OCI-LY1 (cell line): ENCODE data around the gene DGKD.

Source experiments
- H2AFZ ChIP-seq: fragments of 200-600 bp; sonication (generic), shearing (Covaris generic); 2 replicates; pipeline ENCODE4 v1.6.0; 2014; ENCODE audit warnings: antibody characterized with exemption, mild to moderate bottlenecking, low read length
- H3F3A ChIP-seq: fragments of 200-600 bp; sonication (generic), shearing (Covaris generic); 2 replicates; pipeline ENCODE4 v1.6.0; 2014; ENCODE audit warnings: mild to moderate bottlenecking, antibody characterized with exemption, low read length, moderate library complexity; ENCODE audit not compliant: insufficient read depth
- H3K27ac ChIP-seq: fragments of 200-600 bp; sonication (generic); 2 replicates; pipeline ENCODE4 v1.5.1; 2014; ENCODE audit warnings: low read length, mixed run types, mild to moderate bottlenecking, low read depth; ENCODE audit not compliant: poor library complexity, severe bottlenecking
- H3K27me3 ChIP-seq: fragments of 200-600 bp; sonication (generic); 2 replicates; pipeline ENCODE4 v1.6.0; 2014; ENCODE audit warnings: antibody characterized with exemption, mild to moderate bottlenecking, low read length, moderate library complexity; ENCODE audit not compliant: insufficient read depth
- H3K36me3 ChIP-seq: fragments of 200-600 bp; sonication (generic); 2 replicates; pipeline ENCODE4 v1.6.1; 2014; ENCODE audit warnings: mild to moderate bottlenecking, antibody characterized with exemption, low read length, moderate library complexity, mixed read lengths; ENCODE audit not compliant: insufficient read depth
- H3K4me1 ChIP-seq: fragments of 200-600 bp; sonication (generic); 2 replicates; pipeline ENCODE4 v1.5.1; 2014; ENCODE audit warnings: mild to moderate bottlenecking, low read length, moderate library complexity; ENCODE audit not compliant: insufficient read depth, severe bottlenecking
- H3K4me2 ChIP-seq: fragments of 200-600 bp; sonication (generic), shearing (Covaris generic); 2 replicates; pipeline ENCODE4 v1.6.1; 2014; ENCODE audit warnings: low read length
- H3K4me3 ChIP-seq: fragments of 200-600 bp; sonication (generic); 2 replicates; pipeline ENCODE4 v1.5.1; 2014; ENCODE audit warnings: low read length, low read depth, mild to moderate bottlenecking, mixed read lengths; ENCODE audit not compliant: poor library complexity, severe bottlenecking
- H3K79me2 ChIP-seq: fragments of 200-600 bp; shearing (Covaris generic); 2 replicates; pipeline ENCODE4 v1.6.1; 2016; ENCODE audit warnings: mixed run types, low read length, mixed read lengths; ENCODE audit not compliant: insufficient read depth
- H3K9ac ChIP-seq: fragments of 200-600 bp; sonication (generic), shearing (Covaris generic); 2 replicates; pipeline ENCODE4 v1.6.1; 2014; ENCODE audit warnings: mild to moderate bottlenecking, low read length, mixed read lengths
- H3K9me2 ChIP-seq: fragments of 200-600 bp; sonication (generic), shearing (Covaris generic); 2 replicates; pipeline ENCODE4 v1.6.1; 2014; ENCODE audit warnings: low read depth, mild to moderate bottlenecking, low read length, mixed read lengths
- H3K9me3 ChIP-seq: fragments of 200-600 bp; shearing (Covaris generic); 2 replicates; pipeline ENCODE4 v1.6.1; 2014; ENCODE audit warnings: low read length, mixed read lengths
- H4K20me1 ChIP-seq: fragments of 200-600 bp; sonication (generic), shearing (Covaris generic); 2 replicates; pipeline ENCODE4 v1.6.0; 2016; ENCODE audit warnings: mild to moderate bottlenecking, low read length; ENCODE audit not compliant: insufficient read depth
- CTCF ChIP-seq: fragments of 200-600 bp; sonication (generic), shearing (Covaris generic); IDR thresholded peaks from 2 replicates; pipeline ENCODE4 v1.5.1; 2017; ENCODE audit warnings: mild to moderate bottlenecking, antibody characterized with exemption, low read length, moderate library complexity, mixed read lengths
- EZH2 ChIP-seq: fragments of 200-600 bp; sonication (generic), shearing (Covaris generic); IDR thresholded peaks from 2 replicates; pipeline ENCODE4 v1.8.0; 2017; ENCODE audit warnings: borderline replicate concordance, mixed run types, mild to moderate bottlenecking, antibody characterized with exemption, low read length, moderate library complexity, mixed read lengths

DGKD gene

GRCh38 chr2:233439191-233439590 is 84.9 kb downstream of the DGKD start:
- Histone ChIP-seq H3K79me2 (no peaks in the 10 kb centered on the region), H3K27me3 (no peaks in the 10 kb centered on the region), H3K4me2 (no peak overlapping the region), H3K9ac (no peak overlapping the region), H3F3A (no peaks in the 10 kb centered on the region), H3K4me1 (no peaks in the 10 kb centered on the region), H4K20me1 (no peaks in the 10 kb centered on the region), H3K36me3 (no peaks in the 10 kb centered on the region; the same call in 1 of the 2 replicates), H3K4me3 (no peak overlapping the region), H3K27ac (no peak overlapping the region), H3K9me3 (no peaks in the 10 kb centered on the region), H3K9me2 (no peaks in the 10 kb centered on the region), H2AFZ (no peak overlapping the region)
- TF ChIP-seq EZH2: no peak
- no peak for TF ChIP-seq CTCF

DNA sequence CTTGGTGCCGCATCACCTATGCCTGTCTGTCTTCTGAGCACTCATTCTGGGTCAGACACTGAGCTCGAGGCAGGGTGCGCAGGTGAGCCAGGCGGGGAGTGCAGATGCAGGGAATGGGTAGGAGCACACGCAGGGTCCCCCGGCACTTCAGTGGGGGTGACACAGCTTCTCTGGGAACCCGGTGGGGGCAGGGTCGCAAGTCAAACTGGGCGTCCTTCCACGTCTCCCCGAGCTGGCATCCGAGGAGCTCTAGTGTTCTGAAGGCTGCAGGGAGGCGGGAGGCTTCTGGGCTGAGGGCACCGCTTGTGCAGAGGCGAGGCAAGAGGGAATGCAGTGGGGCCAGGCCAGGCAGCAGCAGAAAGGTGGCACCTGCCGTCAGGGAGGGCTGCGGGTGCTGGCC is 86.0 kb downstream of the DGKD start:
- H3K9me2 ChIP-seq: no peaks in the 10 kb centered on the region
- no peak overlapping the region for H3K9ac ChIP-seq
- H3K36me3 ChIP-seq: no peaks in the 10 kb centered on the region; the same call in 1 of the 2 replicates
- H3K79me2 ChIP-seq: no peaks in the 10 kb centered on the region
- H3K4me1 ChIP-seq: no peaks in the 10 kb centered on the region
- no peaks in the 10 kb centered on the region for H3K9me3 ChIP-seq
- no peaks in the 10 kb centered on the region for H3K27me3 ChIP-seq
- TF ChIP-seq EZH2 (no peak), CTCF (no peak)
- H3K27ac ChIP-seq: no peak overlapping the region
- no peak overlapping the region for H3K4me2 ChIP-seq
- H3F3A ChIP-seq: no peaks in the 10 kb centered on the region
- no peaks in the 10 kb centered on the region for H4K20me1 ChIP-seq
- no peak overlapping the region for H2AFZ ChIP-seq
- no peak overlapping the region for H3K4me3 ChIP-seq

DNA sequence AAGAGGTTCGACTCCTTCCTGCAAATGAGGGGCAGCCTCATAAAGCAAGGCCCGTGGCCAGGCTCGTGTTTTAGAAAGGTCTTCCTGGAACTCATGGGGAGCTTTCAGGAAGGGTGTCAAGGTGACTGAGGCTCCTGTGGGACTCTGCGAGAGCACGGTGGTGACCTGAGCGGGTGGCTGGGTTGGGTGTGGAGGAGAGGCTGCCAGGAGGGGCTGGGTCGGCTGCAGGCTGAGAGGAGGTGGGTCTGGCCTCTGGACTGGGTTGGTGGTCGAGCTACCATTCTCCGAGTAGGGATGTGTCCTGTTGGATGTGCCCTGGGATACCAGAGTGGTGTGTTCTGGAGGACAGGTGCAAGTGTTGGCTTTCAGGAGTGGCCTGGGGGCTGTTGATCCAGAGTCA is 86.4 kb downstream of the DGKD start:
- Histone ChIP-seq H3K9me2 (no peaks in the 10 kb centered on the region), H3K36me3 (no peaks in the 10 kb centered on the region; the same call in 1 of the 2 replicates), H3K4me2 (no peak overlapping the region), H3K27ac (no peak overlapping the region), H2AFZ (no peak overlapping the region), H3K79me2 (no peaks in the 10 kb centered on the region), H3K9ac (no peak overlapping the region), H3K9me3 (no peaks in the 10 kb centered on the region), H4K20me1 (no peaks in the 10 kb centered on the region), H3K4me1 (no peaks in the 10 kb centered on the region), H3F3A (no peaks in the 10 kb centered on the region), H3K27me3 (no peaks in the 10 kb centered on the region), H3K4me3 (no peak overlapping the region)
- TF ChIP-seq CTCF (no peak), EZH2 (no peak)
